ENCODE results near the gene TATDN2. TPM values are rescaled to one million over a fixed set of nuclear protein-coding genes. Genes with fewer than 3 reads are reported as not detected.

Gene TATDN2
- total and polyA plus RNA-seq, 2 donors from 2014 or later: 15.5 to 31.8 TPM

DNA sequence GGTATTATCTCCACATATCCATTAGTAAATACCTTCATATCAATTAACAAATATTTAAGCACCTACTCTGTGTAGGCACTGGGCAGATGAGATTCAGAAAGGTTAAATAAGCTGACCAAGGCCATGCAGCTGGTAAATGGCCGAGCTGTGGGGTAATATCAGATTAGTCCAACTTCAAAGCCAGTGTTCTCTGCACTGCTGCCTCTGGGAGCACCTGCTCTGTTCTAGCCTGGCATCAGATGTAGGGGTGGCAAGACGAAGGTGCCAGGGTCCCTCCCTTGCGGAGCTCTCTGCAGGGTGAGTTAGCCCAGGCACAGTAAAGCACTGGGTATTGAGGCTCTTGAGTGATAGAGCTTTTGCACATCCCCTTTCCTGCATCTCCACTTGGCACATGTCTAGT is 5.5 kb downstream of the TATDN2 start:
- H3K9me3 ChIP-seq (ENCODE audit: control insufficient read depth in 2 of 3, insufficient read depth in 1 of 3, low read length in 3 of 3): no peaks in the 10 kb centered on the region
- H3K4me1 ChIP-seq (ENCODE audit: control insufficient read depth in 2 of 3, insufficient read depth in 2 of 3, low read depth in 1 of 3, low read length in 3 of 3): peaks cover 0 to 10% (median 9%) of the 10 kb centered on the region in 3 donors
- no peaks in the 10 kb centered on the region for H3K27me3 ChIP-seq (ENCODE audit: control insufficient read depth, insufficient read depth, low read length)
- intact Hi-C loops (cut with DNase I): no loop called here
- H3K36me3 ChIP-seq (ENCODE audit: control insufficient read depth in 2 of 3, insufficient read depth in 3 of 3, low read length in 3 of 3): peaks cover 5 to 17% (median 11%) of the 10 kb centered on the region in 3 donors
- no peak overlapping the region for H3K27ac ChIP-seq (ENCODE audit: low read depth in 2 of 2, low read length in 2 of 2)
- H3K4me3 ChIP-seq (ENCODE audit: low read length in 3 of 3): no peak overlapping the region
- H3K9ac ChIP-seq (ENCODE audit: low read length in 3 of 3): no peak overlapping the region
- FAIRE-seq (no peak), DNase-seq (peak in 1 of 5 donors; percentile 5)
- TF ChIP-seq, protein P1, sequence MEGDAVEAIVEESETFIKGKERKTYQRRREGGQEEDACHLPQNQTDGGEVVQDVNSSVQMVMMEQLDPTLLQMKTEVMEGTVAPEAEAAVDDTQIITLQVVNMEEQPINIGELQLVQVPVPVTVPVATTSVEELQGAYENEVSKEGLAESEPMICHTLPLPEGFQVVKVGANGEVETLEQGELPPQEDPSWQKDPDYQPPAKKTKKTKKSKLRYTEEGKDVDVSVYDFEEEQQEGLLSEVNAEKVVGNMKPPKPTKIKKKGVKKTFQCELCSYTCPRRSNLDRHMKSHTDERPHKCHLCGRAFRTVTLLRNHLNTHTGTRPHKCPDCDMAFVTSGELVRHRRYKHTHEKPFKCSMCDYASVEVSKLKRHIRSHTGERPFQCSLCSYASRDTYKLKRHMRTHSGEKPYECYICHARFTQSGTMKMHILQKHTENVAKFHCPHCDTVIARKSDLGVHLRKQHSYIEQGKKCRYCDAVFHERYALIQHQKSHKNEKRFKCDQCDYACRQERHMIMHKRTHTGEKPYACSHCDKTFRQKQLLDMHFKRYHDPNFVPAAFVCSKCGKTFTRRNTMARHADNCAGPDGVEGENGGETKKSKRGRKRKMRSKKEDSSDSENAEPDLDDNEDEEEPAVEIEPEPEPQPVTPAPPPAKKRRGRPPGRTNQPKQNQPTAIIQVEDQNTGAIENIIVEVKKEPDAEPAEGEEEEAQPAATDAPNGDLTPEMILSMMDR (IDR thresholded peaks at IDR 0.05; ENCODE audit: borderline replicate concordance, extremely low read depth, insufficient read depth): no peak

DNA sequence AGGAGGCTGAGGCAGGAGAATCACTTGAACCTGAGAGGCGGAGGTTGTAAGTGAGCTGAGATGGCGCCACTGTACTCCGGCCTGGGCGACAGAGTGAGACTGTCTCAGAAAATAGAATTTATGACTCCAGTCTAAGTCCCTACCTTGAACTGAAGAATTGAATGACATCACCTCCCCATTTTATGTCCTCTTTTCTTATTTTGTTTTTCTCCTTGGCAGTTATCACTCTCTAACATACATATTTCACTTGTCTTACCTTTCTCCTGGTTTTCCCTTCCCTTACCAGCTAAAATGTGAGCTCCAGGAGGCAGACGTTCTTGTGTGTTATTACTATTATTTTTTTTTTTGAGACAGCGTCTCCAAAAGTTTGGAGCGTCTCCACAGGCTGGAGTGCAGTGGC is 7.6 kb downstream of the TATDN2 start:
- Histone ChIP-seq H3K4me3 (ENCODE audit: low read length in 3 of 3) (no peak overlapping the region), H3K36me3 (ENCODE audit: control insufficient read depth in 2 of 3, insufficient read depth in 3 of 3, low read length in 3 of 3) (peaks cover 5 to 18% (median 17%) of the 10 kb centered on the region in 3 donors), H3K27ac (ENCODE audit: low read depth in 2 of 2, low read length in 2 of 2) (no peak overlapping the region), H3K9ac (ENCODE audit: low read length in 3 of 3) (no peak overlapping the region), H3K27me3 (ENCODE audit: control insufficient read depth, insufficient read depth, low read length) (no peaks in the 10 kb centered on the region), H3K9me3 (ENCODE audit: control insufficient read depth in 2 of 3, insufficient read depth in 1 of 3, low read length in 3 of 3) (no peaks in the 10 kb centered on the region), H3K4me1 (ENCODE audit: control insufficient read depth in 2 of 3, insufficient read depth in 2 of 3, low read depth in 1 of 3, low read length in 3 of 3) (peaks cover 0 to 5% (median 2%) of the 10 kb centered on the region in 3 donors)
- TF ChIP-seq, protein P1 (IDR thresholded peaks at IDR 0.05; ENCODE audit: borderline replicate concordance, extremely low read depth, insufficient read depth): no peak
- intact Hi-C loops (cut with DNase I): no loop called here
- no peak for FAIRE-seq
- no peak for DNase-seq

DNA sequence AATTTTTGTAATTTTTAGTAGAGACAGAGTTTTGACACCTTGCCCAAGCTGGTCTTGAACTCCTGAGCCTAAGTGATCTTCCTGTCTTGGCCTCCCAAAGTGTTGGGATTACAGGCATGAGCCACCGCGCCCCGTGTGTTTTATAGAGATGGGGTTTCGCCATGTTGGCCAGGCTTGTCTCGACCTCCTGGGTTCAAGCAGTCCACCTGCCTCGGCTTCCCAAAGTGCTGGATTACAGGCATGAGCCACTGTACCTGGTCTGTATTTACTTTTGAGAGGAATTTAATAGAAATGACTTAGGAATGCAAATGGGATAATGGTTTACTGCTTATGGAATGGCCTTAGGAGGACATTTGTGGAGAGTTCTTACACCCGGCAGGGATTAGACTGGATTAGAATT is 10.8 kb downstream of the TATDN2 start:
- Histone ChIP-seq H3K36me3 (ENCODE audit: control insufficient read depth in 2 of 3, insufficient read depth in 3 of 3, low read length in 3 of 3) (peaks cover 0 to 17% (median 8%) of the 10 kb centered on the region in 3 donors), H3K9ac (ENCODE audit: low read length in 3 of 3) (no peak overlapping the region), H3K9me3 (ENCODE audit: control insufficient read depth in 2 of 3, insufficient read depth in 1 of 3, low read length in 3 of 3) (no peaks in the 10 kb centered on the region), H3K4me1 (ENCODE audit: control insufficient read depth in 2 of 3, insufficient read depth in 2 of 3, low read depth in 1 of 3, low read length in 3 of 3) (peaks cover 0 to 4% (median 3%) of the 10 kb centered on the region in 3 donors), H3K4me3 (ENCODE audit: low read length in 3 of 3) (no peak overlapping the region), H3K27ac (ENCODE audit: low read depth in 2 of 2, low read length in 2 of 2) (no peak overlapping the region), H3K27me3 (ENCODE audit: control insufficient read depth, insufficient read depth, low read length) (no peaks in the 10 kb centered on the region)
- no peak for DNase-seq
- intact Hi-C loops (cut with DNase I): no loop called here
- TF ChIP-seq, protein P1 (IDR thresholded peaks at IDR 0.05; ENCODE audit: borderline replicate concordance, extremely low read depth, insufficient read depth): no peak
- FAIRE-seq: no peak

DNA sequence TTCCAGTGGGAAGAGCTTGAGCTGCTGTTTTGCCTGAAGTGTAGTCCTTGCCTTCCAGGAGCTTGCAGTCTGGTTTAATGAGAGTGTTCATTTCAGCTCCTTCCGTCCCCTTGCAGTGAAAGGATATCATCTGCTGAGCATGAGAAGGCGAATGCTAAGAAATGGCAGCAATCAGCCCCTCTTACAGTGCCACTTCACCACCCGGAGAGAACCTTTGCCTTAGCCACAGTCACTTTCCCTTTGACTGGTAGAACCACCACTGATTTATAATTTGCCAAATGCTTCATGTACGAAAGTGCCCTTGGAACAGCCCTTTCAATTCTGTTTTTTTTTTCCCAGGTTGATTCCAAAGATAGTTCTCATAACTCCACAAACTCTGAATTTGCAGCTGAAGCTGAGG is 11.5 kb downstream of the TATDN2 start:
- TF ChIP-seq, protein P1 (IDR thresholded peaks at IDR 0.05; ENCODE audit: borderline replicate concordance, extremely low read depth, insufficient read depth): no peak
- no peaks in the 10 kb centered on the region for H3K9me3 ChIP-seq (ENCODE audit: control insufficient read depth in 2 of 3, insufficient read depth in 1 of 3, low read length in 3 of 3)
- FAIRE-seq (no peak), DNase-seq (no peak)
- H3K27ac ChIP-seq (ENCODE audit: low read depth in 2 of 2, low read length in 2 of 2): no peak overlapping the region
- peaks cover 0 to 7% (median 5%) of the 10 kb centered on the region in 3 donors for H3K4me1 ChIP-seq (ENCODE audit: control insufficient read depth in 2 of 3, insufficient read depth in 2 of 3, low read depth in 1 of 3, low read length in 3 of 3)
- no peak overlapping the region for H3K4me3 ChIP-seq (ENCODE audit: low read length in 3 of 3)
- peaks cover 0 to 14% (median 6%) of the 10 kb centered on the region in 3 donors for H3K36me3 ChIP-seq (ENCODE audit: control insufficient read depth in 2 of 3, insufficient read depth in 3 of 3, low read length in 3 of 3)
- intact Hi-C loops (cut with DNase I): no loop called here
- H3K9ac ChIP-seq (ENCODE audit: low read length in 3 of 3): no peak overlapping the region
- no peaks in the 10 kb centered on the region for H3K27me3 ChIP-seq (ENCODE audit: control insufficient read depth, insufficient read depth, low read length)

Measured in kidney (tissue), 14 donors.